Thyroid gland (tissue), 4 donors: ENCODE data around the gene ANKRD36B. TPM values are rescaled to one million over a fixed set of nuclear protein-coding genes. Genes with fewer than 3 reads are reported as not detected.
A peak's percentile ranks its signal among the peaks of the same experiment; 100 is the strongest.
"Not testable (repeated sequence)": the region's sequence is repeated elsewhere in the genome, so short reads cannot be mapped to it uniquely, and the experiment has no call there.

ENCODE experiments used
- DNase-seq, 2 donors: peaks; one replicate each; pipeline ENCODE4 v3.0.0-alpha.2; 2019
- H3K27ac ChIP-seq, 3 donors: fragments of 200-600 bp; sonication (generic); 1 replicate in 2 of 3; 2 replicates in 1 of 3; pipeline ENCODE4 v1.5.1; 2016 to 2019; ENCODE audit warnings: mild to moderate bottlenecking in 1 of 3, moderate library complexity in 1 of 3
- H3K27me3 ChIP-seq: fragments of 200-600 bp; sonication (generic); one replicate; pipeline ENCODE4 v1.5.1; 2019
- H3K36me3 ChIP-seq, 2 donors: fragments of 200-600 bp; sonication (generic); one replicate each; pipeline ENCODE4 v1.5.1; 2016 to 2019
- H3K4me1 ChIP-seq, 2 donors: fragments of 200-600 bp; sonication (generic); one replicate each; pipeline ENCODE4 v1.5.1; 2017 to 2019
- H3K4me3 ChIP-seq, 3 donors: fragments of 200-600 bp; sonication (generic); replicated peaks in 1 of 3; 1 replicate in 2 of 3; 2 replicates in 1 of 3; pipeline ENCODE4 v1.5.1; 2016; ENCODE audit warnings: mild to moderate bottlenecking in 1 of 3
- H3K9me3 ChIP-seq: fragments of 200-600 bp; sonication (generic); one replicate; pipeline ENCODE4 v1.5.1; 2017
- POLR2A ChIP-seq, 2 donors: fragments of 450-650 bp; IDR thresholded peaks; one replicate each; pipeline ENCODE4 v1.6.1; 2017; ENCODE audit warnings: antibody characterized with exemption in 2 of 2, mild to moderate bottlenecking in 2 of 2, moderate library complexity in 1 of 2
- WGBS, 2 donors: methylation state at CpG; one replicate each; pipeline ENCODE4 v1.1.5; 2017; 5-methylcytosine and 5-hydroxymethylcytosine counted together
- intact Hi-C: fragments of 100-400 bp; cut with DNase I; formaldehyde crosslinking; loops from one replicate; pipeline ENCODE4 v1.15.1; 2023
- total RNA-seq, 4 donors: library from RNA; depleted of rRNA; stranded (reverse); fragments of >200 nt; gene quantifications; one replicate each; pipeline ENCODE4 v1.2.3, GENCODE V29; 2016
- TF ChIP-seq, protein P1 (sequence below), 6 experiments: fragments of 200-600 bp in 3 of 6; fragments of 450-650 bp in 3 of 6; sonication (generic) in 3 of 6; IDR thresholded peaks; one replicate each; pipeline ENCODE4 v1.5.1; 2016 to 2019; ENCODE audit warnings: antibody characterized with exemption in 6 of 6, mild to moderate bottlenecking in 2 of 6, inconsistent platforms in 1 of 6, moderate library complexity in 1 of 6

ANKRD36B gene
- 10 to 100 TPM; 26.5 to 60.1 (median 39.0) TPM for total RNA-seq

DNA sequence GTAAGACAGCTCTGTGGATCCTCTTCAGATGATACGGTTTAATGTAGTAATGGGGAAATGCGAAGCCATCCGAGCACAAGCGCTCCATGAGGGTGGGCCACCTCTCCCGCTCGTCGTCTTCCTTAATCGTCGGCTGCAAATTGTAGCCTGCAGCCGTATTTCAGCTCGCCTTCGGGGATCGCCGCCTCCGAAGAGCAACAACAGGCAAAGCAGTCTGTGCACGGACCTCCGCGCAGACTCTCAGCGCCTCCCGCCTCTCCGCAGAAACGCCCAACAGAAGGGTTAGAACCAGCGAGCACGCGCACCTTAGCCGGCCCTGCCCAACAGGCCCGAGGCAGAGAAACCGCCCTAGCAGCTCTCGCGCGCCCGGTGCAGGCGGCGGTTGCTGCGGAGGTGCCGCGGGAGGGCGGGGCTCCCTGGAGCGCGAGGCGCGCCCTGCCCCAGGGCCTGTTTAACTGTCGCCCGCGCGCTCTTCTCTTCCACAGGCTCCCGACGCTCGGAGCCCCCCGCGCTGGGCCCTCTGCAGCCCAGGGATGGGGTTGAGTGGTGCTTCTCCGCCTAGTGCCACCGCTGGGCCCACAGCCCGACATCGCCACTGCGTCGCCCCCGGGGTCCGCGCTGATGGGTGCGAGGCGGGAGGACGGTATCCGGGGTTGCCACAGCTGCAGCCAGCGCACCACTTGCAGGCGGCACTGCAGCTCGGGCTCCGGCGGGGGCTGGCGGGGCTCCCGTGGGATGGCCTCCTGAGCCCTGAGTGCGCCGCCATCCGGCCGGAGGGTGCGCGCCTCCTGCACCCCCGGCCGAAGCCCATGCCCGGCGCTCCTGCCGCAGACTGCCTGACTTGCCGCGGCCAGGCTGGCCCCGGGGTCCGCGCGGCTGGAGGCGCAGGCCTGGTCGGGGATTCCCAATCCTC lies at the start of gene ANKRD36B:
ANKRD36B (minus strand) TSS at position 280 of the 913 bp plus-strand sequence; CDS start at position 88, 192 bp downstream.
- DNase-seq: peak; percentile 65 to 78
- WGBS, 2 donors: 0 to 2% methylated on average over 15 to 18 of the region's 90 CpGs
- intact Hi-C loops: loop anchor here (10.0 kb wide), 1 partner anchor 105 kb away; no protein-coding TSS in a partner anchor
- peak in 1 of 2 donors; percentile 71 for TF ChIP-seq POLR2A (IDR thresholded peaks at IDR 0.05)
- H3K9me3 ChIP-seq, H3K27me3 ChIP-seq, H3K36me3 ChIP-seq, H3K4me1 ChIP-seq: not testable (repeated sequence)
- peak within 1 kb of the TSS; percentile 33 to 51 (median 44) for H3K4me3 ChIP-seq
- H3K27ac ChIP-seq: peak within 1 kb of the TSS; percentile 91 to 96 (median 96)

GRCh38 chr2:97626049-97626430 lies 36.4 kb upstream of the ANKRD36B start:
- H3K4me3 ChIP-seq, H3K27me3 ChIP-seq, H3K27ac ChIP-seq, DNase-seq, H3K4me1 ChIP-seq, intact Hi-C loops, H3K36me3 ChIP-seq, H3K9me3 ChIP-seq: not testable (repeated sequence)
- WGBS, 2 donors: 65 to 76% methylated on average over 8 of the region's 8 CpGs

DNA sequence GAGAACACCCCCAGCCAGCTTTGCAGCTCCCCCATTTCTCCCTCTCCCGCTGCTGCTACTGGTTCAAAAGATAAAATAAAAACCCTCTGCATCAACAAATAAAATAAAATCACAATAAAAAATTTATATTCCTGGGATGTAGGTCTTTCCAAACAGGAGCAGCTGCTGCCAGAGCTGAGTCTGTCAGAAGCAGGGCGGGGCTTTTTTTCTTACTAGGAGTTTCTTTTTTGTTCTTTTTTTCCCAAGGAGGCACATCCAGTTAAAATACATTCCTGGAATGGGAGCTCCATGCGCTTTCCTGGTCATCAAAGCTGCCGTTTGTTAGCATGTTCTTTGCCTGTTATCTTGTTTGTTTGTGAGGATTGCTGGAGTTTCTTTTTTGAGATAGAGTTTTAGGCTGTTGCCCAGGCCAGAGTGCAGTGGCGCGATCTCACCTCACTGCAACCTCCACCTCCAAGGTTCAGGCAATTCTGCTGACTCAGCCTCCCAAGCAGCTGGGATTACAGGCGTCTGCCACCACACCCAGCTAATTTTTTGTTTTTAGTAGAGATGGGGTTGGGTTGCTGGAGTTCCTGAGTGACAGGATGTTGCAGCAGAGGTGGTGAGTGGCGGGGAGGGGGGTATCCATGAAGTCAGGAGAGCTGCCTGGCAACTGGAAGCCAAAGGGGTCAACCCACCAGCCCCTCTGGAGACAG lies 35.8 kb upstream of the ANKRD36B start:
- H3K4me3 ChIP-seq, intact Hi-C loops, H3K4me1 ChIP-seq, H3K9me3 ChIP-seq, H3K36me3 ChIP-seq, H3K27me3 ChIP-seq, H3K27ac ChIP-seq, DNase-seq: not testable (repeated sequence)
- 39 to 48% methylated on average over 2 of the region's 8 CpGs for WGBS, 2 donors

- H3K4me3 ChIP-seq, H3K9me3 ChIP-seq, intact Hi-C loops, H3K36me3 ChIP-seq, H3K4me1 ChIP-seq, H3K27ac ChIP-seq, DNase-seq, H3K27me3 ChIP-seq: not testable (repeated sequence)
Measured at GRCh38 chr2:97622976-97623375, 33.3 kb upstream of the ANKRD36B start.

DNA sequence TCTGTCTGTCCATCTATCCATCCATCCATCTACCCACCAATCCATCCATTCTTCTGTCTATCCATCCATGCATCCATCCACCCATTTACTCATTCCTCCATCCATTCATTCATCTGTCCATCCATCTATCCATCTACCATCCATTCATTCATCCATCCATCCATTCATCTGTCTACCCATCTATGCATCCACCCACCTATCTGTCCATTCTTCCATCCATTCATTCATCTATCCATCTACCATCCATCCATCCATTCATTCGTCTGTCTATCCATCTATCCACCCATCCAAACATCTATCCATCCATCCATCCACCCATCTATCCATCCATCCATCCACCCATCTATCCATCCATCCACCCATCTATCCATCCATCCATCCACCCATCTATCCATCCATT lies 30.8 kb upstream of the ANKRD36B start:
- H3K4me3 ChIP-seq, H3K9me3 ChIP-seq, H3K36me3 ChIP-seq, H3K27ac ChIP-seq, H3K4me1 ChIP-seq, H3K27me3 ChIP-seq, intact Hi-C loops, DNase-seq: not testable (repeated sequence)
- WGBS, 2 donors: 89% methylated on average over 1 of the region's 1 CpG; no CpG with 5 or more reads in 1 of the 2 donors

DNA sequence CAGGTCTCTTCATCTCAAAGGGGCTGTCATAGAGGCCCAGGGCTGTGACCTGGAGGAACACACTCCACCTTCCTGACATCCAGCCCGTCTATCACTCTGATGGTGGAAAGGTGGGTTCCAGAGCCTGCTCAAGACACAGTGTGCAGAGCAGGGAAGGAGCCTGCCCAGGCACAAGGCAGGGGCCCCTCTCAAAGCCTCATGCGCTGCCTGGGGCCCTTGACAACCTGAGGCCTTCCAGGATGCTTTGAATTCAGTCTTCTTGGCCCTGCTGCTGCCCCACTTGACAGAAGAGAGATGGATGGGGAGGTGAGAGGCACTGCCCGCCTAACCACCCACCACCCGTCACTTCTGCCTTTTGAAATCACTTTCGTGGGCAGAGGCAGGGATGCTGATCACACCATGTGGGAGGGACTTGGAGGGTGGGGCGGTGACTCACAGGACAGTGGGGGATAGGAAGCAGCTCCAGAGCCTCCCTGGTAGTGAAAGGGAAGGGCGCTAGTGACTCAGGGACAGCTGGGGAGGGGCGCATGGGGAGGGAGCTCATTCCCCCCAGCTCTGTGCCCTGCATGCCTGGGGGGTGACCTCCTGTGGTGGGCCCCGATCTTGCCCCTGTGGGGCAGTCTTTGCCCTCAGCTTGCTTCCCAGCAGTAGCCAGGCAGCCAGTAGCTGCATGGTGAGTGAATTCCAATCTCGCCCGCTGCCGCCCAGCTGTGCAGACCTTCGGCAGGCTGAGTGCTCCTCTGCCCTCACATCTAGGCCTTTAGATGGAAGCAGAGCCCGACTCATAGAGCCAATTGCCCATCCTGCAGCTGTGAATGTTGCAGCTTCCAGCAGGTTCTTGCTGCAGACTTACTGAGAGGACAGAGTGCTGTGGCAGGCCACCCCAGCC lies 29.5 kb upstream of the ANKRD36B start:
- intact Hi-C loops: not testable (repeated sequence)

DNA sequence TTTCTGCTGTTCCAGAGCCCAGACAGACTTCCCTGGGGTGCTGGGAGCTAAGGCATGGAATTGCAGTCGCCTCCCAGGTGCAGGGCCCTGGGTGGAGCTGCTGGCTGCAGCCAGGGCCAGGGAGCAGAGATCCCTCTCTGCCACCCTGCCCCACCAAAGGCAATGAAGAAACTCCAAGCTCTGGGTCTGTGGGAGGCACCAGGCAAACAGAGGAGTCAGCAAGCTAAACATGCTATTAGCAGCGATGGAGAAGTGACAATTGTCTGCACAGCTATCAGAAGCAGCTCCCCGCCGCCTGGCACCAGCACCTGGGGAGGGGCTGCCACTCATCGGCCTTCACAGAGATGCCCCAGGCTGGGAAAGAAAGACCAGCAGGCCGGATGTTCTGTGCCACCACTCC lies 28.2 kb upstream of the ANKRD36B start:
- H3K27me3 ChIP-seq: no peaks in the 10 kb centered on the region
- WGBS, 2 donors: 100% methylated on average over 4 of the region's 6 CpGs; no CpG with 5 or more reads in 1 of the 2 donors
- no peaks in the 10 kb centered on the region for H3K9me3 ChIP-seq
- no peak overlapping the region for H3K4me3 ChIP-seq
- TF ChIP-seq, protein P1, sequence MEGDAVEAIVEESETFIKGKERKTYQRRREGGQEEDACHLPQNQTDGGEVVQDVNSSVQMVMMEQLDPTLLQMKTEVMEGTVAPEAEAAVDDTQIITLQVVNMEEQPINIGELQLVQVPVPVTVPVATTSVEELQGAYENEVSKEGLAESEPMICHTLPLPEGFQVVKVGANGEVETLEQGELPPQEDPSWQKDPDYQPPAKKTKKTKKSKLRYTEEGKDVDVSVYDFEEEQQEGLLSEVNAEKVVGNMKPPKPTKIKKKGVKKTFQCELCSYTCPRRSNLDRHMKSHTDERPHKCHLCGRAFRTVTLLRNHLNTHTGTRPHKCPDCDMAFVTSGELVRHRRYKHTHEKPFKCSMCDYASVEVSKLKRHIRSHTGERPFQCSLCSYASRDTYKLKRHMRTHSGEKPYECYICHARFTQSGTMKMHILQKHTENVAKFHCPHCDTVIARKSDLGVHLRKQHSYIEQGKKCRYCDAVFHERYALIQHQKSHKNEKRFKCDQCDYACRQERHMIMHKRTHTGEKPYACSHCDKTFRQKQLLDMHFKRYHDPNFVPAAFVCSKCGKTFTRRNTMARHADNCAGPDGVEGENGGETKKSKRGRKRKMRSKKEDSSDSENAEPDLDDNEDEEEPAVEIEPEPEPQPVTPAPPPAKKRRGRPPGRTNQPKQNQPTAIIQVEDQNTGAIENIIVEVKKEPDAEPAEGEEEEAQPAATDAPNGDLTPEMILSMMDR (IDR thresholded peaks at IDR 0.05): no peak
- no peak for TF ChIP-seq POLR2A (IDR thresholded peaks at IDR 0.05)
- no peaks in the 10 kb centered on the region for H3K4me1 ChIP-seq
- no peak for DNase-seq
- H3K36me3 ChIP-seq: no peaks in the 10 kb centered on the region
- intact Hi-C loops: no loop called here
- H3K27ac ChIP-seq: no peak overlapping the region

More for the DNA sequence above, 29.5 kb upstream of the ANKRD36B start:
- H3K4me3 ChIP-seq, H3K27ac ChIP-seq, H3K4me1 ChIP-seq, DNase-seq, H3K9me3 ChIP-seq, H3K27me3 ChIP-seq, H3K36me3 ChIP-seq: not testable (repeated sequence)
- no CpG with 5 or more reads among the region's 14 CpGs for WGBS, 2 donors

DNA sequence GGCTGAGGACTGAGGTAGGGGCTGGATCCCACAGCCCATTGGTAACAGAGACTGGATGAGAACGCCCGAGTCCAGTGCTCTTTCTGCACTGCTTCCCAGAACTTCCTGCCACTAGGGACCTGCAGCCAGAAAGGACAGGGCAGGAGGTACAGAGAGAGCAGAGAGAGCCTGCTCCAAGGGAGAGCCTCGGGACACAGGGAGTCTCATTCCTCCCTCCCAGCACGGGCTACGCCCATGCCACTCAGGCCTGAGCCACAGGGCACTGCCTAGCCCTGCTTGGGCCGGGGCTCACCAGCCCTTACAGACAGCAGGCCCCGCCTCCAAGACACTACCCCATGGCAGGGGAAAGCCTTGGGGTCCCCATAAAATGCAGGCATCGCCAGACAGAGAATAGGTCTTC lies 26.1 kb upstream of the ANKRD36B start:
- H3K4me1 ChIP-seq, H3K4me3 ChIP-seq, H3K36me3 ChIP-seq, H3K27me3 ChIP-seq, DNase-seq, intact Hi-C loops, H3K9me3 ChIP-seq, H3K27ac ChIP-seq: not testable (repeated sequence)
- no CpG with 5 or more reads among the region's 8 CpGs for WGBS, 2 donors

DNA sequence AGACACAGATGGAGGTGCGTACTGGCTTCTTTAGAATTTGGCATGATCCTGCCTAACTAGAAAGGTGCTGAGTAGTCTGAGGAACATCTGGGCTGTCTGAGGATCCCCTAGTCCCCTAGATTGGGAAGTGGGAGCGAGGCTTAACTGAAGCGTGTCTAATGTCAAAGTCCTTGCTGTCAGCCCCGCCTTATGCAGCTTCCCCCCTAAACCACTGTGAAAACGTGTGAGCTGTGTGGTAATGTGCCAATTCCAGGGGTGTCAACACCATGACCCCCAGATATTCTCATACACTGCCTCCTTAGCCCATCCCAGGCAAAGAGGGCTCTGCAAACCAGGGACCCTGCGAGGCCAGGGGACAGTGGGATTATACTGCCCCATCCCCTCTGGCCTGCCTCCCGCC lies 22.2 kb upstream of the ANKRD36B start:
- no CpG with 5 or more reads among the region's 7 CpGs for WGBS, 2 donors
- H3K4me1 ChIP-seq, intact Hi-C loops, H3K27me3 ChIP-seq, H3K36me3 ChIP-seq, H3K4me3 ChIP-seq, DNase-seq, H3K9me3 ChIP-seq, H3K27ac ChIP-seq: not testable (repeated sequence)

- DNase-seq, H3K27me3 ChIP-seq, H3K4me1 ChIP-seq, H3K27ac ChIP-seq, H3K36me3 ChIP-seq, H3K9me3 ChIP-seq, intact Hi-C loops, H3K4me3 ChIP-seq: not testable (repeated sequence)
- WGBS, 2 donors: 81 to 84% methylated on average over 2 to 3 of the region's 4 CpGs
Measured at GRCh38 chr2:97608745-97609144, 19.1 kb upstream of the ANKRD36B start.
